K562 (cell line): ENCODE data around the gene OR4D9. TPM values are rescaled to one million over a fixed set of nuclear protein-coding genes. Genes with fewer than 3 reads are reported as not detected.
A peak's percentile ranks its signal among the peaks of the same experiment; 100 is the strongest.

Experiments
- BMI1 ChIP-seq: fragments of 150-350 bp; IDR thresholded peaks from 2 replicates; pipeline ENCODE4 v1.6.1; 2014; ENCODE audit warnings: low read length
- RFX1 ChIP-seq: fragments of 450-650 bp; IDR thresholded peaks from 2 replicates; pipeline ENCODE4 v1.6.1; 2016; ENCODE audit warnings: mild to moderate bottlenecking, moderate library complexity
- SLC30A9 ChIP-seq: fragments of 250-450 bp; sonication (Bioruptor Pico); IDR thresholded peaks from 2 replicates; pipeline ENCODE4 v1.8.0; 2022; ENCODE audit warnings: mild to moderate bottlenecking, moderate library complexity
- STAT5B ChIP-seq: fragments of 250-450 bp; sonication (Bioruptor Pico); IDR thresholded peaks from 2 replicates; pipeline ENCODE4 v1.8.0; 2021; ENCODE audit warnings: mild to moderate bottlenecking, inconsistent platforms
- ZNF184 ChIP-seq: sonication (generic); formaldehyde crosslinking; IDR thresholded peaks from 2 replicates; pipeline ENCODE4 v1.5.0; 2020; ENCODE audit warnings: missing genetic modification reagents
- polyA plus RNA-seq, 8 experiments: library from polyadenylated mRNA; depleted of rRNA in 4 of 8; stranded (reverse) in 5 of 8; unstranded in 3 of 8; fragments of >200 nt; fragmentation: Nextera tagmentation in 2 of 8; fragmentation: Illumina TruSeq in 1 of 8; extraction: Ambion mirVana in 2 of 8; extraction: Trizol in 1 of 8; gene quantifications; 2 replicates each; pipeline versions ENCODE4 v1.2.1 to v1.2.3, GENCODE V29; 2011 to 2014; ENCODE audit warnings: inconsistent platforms in 1 of 8, missing spikeins in 1 of 8
- total RNA-seq, 7 experiments: library from RNA; depleted of rRNA in 6 of 7; stranded (reverse); fragments of >200 nt in 6 of 7; fragmentation: Illumina TruSeq in 2 of 7; extraction: Trizol in 2 of 7; gene quantifications; 2 replicates each; pipeline versions ENCODE4 v1.2.1 to v1.2.3, GENCODE V29; 2011 to 2021; ENCODE audit warnings: low replicate concordance in 1 of 7
- TF ChIP-seq, protein P1 (sequence below): fragments of 450-650 bp; IDR thresholded peaks from 2 replicates; pipeline ENCODE4 v1.6.1; 2018; ENCODE audit not compliant: partially characterized antibody
- TF ChIP-seq, protein P2 (sequence below), 3 experiments: IDR thresholded peaks in 2 of 3; conservative IDR thresholded peaks in 1 of 3; 2 replicates each; pipeline ENCODE4 v1.5.1; 2011 to 2012; ENCODE audit warnings: low read length in 3 of 3, mild to moderate bottlenecking in 3 of 3, control low read depth in 2 of 3, improper control_type of control experiment in 1 of 3, inconsistent platforms in 1 of 3, low read depth in 1 of 3, mixed read lengths in 1 of 3, moderate library complexity in 1 of 3; ENCODE audit not compliant: insufficient read depth in 2 of 3
- TF ChIP-seq, protein P3 (sequence below): fragments of 250-450 bp; sonication (Bioruptor Pico); IDR thresholded peaks from 2 replicates; pipeline ENCODE4 v1.4.0; 2020; ENCODE audit warnings: mild to moderate bottlenecking, moderate library complexity
- TF ChIP-seq, protein P4 (sequence below), 2 experiments: fragments of 450-650 bp; IDR thresholded peaks; 2 replicates each; pipeline ENCODE4 v1.6.1; 2016
- TF ChIP-seq, protein P5 (sequence below): conservative IDR thresholded peaks from 2 replicates; pipeline ENCODE4 v1.6.1; 2011; ENCODE audit warnings: low read depth, mild to moderate bottlenecking, low read length; ENCODE audit not compliant: control insufficient read depth
- TF ChIP-seq, protein P6 (sequence below): fragments of 250-450 bp; sonication (Bioruptor Pico); IDR thresholded peaks from 2 replicates; pipeline ENCODE4 v1.5.0; 2021; ENCODE audit warnings: mild to moderate bottlenecking, moderate library complexity

The OR4D9 gene
- total and polyA plus RNA-seq, 9 of the 15 experiments (the other 6 are each of a cell fraction or from before 2014, with no cell fraction given), result not detected

DNA sequence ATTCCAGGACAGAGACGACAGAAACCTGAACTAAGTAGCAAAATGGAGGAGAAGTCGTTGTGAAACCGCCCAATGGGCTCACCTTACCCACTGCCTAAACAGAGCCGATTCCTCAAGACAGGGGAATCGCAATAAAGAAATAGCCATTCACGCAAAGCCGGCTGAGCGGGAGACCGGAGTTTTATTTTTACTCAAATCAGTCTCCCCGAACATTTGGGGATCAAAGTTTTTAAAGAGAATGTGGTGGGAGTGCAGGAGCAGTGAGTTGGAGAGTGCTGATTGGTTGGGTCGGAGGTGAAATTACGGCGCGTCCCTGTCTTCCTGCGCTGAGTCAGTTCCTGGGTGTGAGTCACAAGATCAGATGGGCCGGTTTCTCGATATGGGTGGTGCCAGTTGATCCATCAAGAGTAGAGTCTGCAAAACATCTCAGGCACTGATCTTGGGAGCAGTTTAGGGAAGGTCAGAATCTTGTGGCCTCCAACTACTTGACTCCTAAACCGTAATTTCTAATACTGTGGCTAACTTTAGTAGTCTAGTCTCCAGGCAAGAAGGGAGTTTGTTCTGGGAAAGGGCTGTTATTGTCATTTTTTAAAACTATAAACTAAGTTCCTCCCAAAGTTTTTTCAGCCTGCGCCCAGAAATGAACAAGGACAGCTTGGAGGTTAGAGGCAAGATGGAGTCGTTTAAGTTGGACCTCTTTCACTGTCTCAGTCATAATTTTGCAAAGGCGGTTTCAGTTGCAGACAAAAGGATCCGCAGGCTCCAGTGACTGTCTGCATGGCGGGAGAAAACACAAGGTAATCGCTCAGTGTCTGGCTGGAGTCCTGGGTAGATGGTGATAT lies 34.1 kb downstream of the OR4D9 start (continued):
- TF ChIP-seq, protein P1, sequence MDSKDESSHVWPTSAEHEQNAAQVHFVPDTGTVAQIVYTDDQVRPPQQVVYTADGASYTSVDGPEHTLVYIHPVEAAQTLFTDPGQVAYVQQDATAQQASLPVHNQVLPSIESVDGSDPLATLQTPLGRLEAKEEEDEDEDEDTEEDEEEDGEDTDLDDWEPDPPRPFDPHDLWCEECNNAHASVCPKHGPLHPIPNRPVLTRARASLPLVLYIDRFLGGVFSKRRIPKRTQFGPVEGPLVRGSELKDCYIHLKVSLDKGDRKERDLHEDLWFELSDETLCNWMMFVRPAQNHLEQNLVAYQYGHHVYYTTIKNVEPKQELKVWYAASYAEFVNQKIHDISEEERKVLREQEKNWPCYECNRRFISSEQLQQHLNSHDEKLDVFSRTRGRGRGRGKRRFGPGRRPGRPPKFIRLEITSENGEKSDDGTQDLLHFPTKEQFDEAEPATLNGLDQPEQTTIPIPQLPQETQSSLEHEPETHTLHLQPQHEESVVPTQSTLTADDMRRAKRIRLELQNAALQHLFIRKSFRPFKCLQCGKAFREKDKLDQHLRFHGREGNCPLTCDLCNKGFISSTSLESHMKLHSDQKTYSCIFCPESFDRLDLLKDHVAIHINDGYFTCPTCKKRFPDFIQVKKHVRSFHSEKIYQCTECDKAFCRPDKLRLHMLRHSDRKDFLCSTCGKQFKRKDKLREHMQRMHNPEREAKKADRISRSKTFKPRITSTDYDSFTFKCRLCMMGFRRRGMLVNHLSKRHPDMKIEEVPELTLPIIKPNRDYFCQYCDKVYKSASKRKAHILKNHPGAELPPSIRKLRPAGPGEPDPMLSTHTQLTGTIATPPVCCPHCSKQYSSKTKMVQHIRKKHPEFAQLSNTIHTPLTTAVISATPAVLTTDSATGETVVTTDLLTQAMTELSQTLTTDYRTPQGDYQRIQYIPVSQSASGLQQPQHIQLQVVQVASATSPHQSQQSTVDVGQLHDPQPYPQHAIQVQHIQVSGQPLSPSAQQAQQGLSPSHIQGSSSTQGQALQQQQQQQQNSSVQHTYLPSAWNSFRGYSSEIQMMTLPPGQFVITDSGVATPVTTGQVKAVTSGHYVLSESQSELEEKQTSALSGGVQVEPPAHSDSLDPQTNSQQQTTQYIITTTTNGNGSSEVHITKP, result no peak
- TF ChIP-seq ZNF184 (CRISPR knock-in tag) (no peak), RFX1 (no peak), SLC30A9 (CRISPR knock-in tag) (no peak), BMI1 (no peak), STAT5B (CRISPR knock-in tag) (no peak)
- TF ChIP-seq, protein P2, sequence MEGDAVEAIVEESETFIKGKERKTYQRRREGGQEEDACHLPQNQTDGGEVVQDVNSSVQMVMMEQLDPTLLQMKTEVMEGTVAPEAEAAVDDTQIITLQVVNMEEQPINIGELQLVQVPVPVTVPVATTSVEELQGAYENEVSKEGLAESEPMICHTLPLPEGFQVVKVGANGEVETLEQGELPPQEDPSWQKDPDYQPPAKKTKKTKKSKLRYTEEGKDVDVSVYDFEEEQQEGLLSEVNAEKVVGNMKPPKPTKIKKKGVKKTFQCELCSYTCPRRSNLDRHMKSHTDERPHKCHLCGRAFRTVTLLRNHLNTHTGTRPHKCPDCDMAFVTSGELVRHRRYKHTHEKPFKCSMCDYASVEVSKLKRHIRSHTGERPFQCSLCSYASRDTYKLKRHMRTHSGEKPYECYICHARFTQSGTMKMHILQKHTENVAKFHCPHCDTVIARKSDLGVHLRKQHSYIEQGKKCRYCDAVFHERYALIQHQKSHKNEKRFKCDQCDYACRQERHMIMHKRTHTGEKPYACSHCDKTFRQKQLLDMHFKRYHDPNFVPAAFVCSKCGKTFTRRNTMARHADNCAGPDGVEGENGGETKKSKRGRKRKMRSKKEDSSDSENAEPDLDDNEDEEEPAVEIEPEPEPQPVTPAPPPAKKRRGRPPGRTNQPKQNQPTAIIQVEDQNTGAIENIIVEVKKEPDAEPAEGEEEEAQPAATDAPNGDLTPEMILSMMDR (IDR thresholded peaks at IDR 0.05 in 2 of 3, conservative IDR thresholded peaks at IDR 0.05 in 1 of 3; ENCODE audit: insufficient read depth in 2 of 3, low read depth in 1 of 3, low read length in 3 of 3), result no peak
- TF ChIP-seq, protein P3, sequence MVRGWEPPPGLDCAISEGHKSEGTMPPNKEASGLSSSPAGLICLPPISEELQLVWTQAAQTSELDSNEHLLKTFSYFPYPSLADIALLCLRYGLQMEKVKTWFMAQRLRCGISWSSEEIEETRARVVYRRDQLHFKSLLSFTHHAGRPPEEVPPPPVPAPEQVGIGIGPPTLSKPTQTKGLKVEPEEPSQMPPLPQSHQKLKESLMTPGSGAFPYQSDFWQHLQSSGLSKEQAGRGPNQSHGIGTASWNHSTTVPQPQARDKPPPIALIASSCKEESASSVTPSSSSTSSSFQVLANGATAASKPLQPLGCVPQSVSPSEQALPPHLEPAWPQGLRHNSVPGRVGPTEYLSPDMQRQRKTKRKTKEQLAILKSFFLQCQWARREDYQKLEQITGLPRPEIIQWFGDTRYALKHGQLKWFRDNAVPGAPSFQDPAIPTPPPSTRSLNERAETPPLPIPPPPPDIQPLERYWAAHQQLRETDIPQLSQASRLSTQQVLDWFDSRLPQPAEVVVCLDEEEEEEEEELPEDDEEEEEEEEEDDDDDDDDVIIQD (CRISPR knock-in tag), result peak; percentile 17; the same call in 1 of the 2 replicates
- TF ChIP-seq, protein P4, sequence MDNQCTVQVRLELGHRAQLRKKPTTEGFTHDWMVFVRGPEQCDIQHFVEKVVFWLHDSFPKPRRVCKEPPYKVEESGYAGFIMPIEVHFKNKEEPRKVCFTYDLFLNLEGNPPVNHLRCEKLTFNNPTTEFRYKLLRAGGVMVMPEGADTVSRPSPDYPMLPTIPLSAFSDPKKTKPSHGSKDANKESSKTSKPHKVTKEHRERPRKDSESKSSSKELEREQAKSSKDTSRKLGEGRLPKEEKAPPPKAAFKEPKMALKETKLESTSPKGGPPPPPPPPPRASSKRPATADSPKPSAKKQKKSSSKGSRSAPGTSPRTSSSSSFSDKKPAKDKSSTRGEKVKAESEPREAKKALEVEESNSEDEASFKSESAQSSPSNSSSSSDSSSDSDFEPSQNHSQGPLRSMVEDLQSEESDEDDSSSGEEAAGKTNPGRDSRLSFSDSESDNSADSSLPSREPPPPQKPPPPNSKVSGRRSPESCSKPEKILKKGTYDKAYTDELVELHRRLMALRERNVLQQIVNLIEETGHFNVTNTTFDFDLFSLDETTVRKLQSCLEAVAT (IDR thresholded peaks at IDR 0.05), result peak; percentile 98 to 99
- TF ChIP-seq, protein P5, sequence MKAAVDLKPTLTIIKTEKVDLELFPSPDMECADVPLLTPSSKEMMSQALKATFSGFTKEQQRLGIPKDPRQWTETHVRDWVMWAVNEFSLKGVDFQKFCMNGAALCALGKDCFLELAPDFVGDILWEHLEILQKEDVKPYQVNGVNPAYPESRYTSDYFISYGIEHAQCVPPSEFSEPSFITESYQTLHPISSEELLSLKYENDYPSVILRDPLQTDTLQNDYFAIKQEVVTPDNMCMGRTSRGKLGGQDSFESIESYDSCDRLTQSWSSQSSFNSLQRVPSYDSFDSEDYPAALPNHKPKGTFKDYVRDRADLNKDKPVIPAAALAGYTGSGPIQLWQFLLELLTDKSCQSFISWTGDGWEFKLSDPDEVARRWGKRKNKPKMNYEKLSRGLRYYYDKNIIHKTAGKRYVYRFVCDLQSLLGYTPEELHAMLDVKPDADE, result 0 out of 2 replicates have a peak, but pooled peaks have one; percentile 23
- TF ChIP-seq, protein P6, sequence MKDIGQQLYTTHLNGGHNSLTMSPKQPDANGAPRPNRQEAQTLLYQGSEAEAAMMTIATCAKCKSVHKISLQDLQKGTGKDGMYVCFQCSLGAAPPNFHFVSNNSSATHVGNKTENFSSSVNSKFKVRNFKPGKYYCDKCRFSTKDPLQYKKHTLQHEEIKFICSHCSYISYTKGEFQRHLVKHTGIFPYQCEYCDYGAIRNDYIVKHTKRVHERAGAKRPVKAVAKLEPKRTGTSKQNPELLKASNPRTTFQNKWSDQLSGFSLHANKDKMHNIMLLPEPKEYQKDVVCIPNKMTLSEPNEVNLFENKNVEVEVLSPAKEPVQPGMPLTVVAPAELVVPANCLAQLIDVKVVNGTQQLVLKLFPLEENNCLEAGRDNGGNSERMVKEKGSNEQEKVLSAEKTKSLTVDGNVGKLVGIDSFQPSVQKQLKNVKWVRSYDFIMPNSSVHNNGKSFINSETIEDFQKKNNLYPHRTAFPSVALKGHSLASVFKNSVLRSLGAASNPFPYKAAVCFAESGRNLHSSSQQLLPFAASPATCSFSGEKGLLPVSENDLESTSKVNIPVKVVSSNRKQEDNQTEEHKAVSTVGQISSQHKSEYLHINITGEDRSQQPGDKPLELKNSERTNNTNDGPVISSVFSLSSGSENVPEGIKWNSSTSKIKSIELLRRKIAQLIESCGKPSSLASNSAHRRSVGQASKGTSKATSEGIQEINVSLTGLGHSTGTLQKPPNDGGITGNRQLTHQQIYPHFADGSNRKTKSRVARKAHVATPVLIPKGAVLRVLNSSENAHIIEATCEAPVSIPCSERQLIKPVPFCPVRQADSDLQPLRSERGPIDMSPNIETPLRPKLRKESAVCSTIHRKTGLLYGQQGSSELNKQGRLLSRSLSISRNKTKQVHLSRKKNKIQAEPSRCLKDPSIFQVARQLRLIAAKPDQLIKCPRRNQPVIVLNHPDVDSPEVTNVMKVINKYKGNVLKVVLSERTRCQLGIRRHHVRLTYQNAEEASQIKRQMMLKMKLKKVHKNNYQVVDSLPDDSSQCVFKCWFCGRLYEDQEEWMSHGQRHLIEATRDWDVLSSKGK (CRISPR knock-in tag), result peak; percentile 78; the same call in 1 of the 2 replicates
